Gastrocnemius medialis (tissue), 4 donors: ENCODE data around the gene KANSL3. TPM values are rescaled to one million over a fixed set of nuclear protein-coding genes. Genes with fewer than 3 reads are reported as not detected.

ENCODE experiments used
- ATAC-seq, 2 donors: fragments of 150-250 bp; one replicate each; pipeline ENCODE4 v1.9.1; 2016
- DNase-seq, 2 donors: peaks; one replicate each; pipeline ENCODE4 v3.0.0-alpha.2; 2019
- H3K27ac ChIP-seq, 4 donors: fragments of 200-600 bp; sonication (generic); 1 replicate in 1 of 4; 2 replicates in 3 of 4; pipeline ENCODE4 v1.5.1; 2016 to 2018; ENCODE audit warnings: mild to moderate bottlenecking in 2 of 4, moderate library complexity in 1 of 4
- H3K27me3 ChIP-seq, 3 donors: fragments of 200-600 bp; sonication (generic) in 2 of 3; 1 replicate in 1 of 3; 2 replicates in 2 of 3; pipeline versions ENCODE4 v1.5.1 to v1.6.0; 2016 to 2019; ENCODE audit warnings: mild to moderate bottlenecking in 1 of 3, moderate library complexity in 1 of 3
- H3K36me3 ChIP-seq, 2 donors: fragments of 200-600 bp; sonication (generic) in 1 of 2; one replicate each; pipeline ENCODE4 v1.5.1; 2017 to 2018
- H3K4me1 ChIP-seq, 2 donors: fragments of 200-600 bp; sonication (generic) in 1 of 2; one replicate each; pipeline ENCODE4 v1.5.1; 2016 to 2017; ENCODE audit warnings: mild to moderate bottlenecking in 2 of 2
- H3K4me3 ChIP-seq, 4 donors: fragments of 200-600 bp; sonication (generic) in 3 of 4; 1 replicate in 1 of 4; 2 replicates in 3 of 4; pipeline ENCODE4 v1.5.1; 2016 to 2019; ENCODE audit warnings: mild to moderate bottlenecking in 2 of 4
- H3K9me3 ChIP-seq, 3 donors: fragments of 200-600 bp; sonication (generic) in 2 of 3; 1 replicate in 1 of 3; 2 replicates in 2 of 3; pipeline ENCODE4 v1.5.1; 2016 to 2019
- POLR2A ChIP-seq, 2 donors: fragments of 450-650 bp; IDR thresholded peaks; one replicate each; pipeline ENCODE4 v1.6.1; 2017; ENCODE audit warnings: antibody characterized with exemption in 2 of 2, mild to moderate bottlenecking in 2 of 2, moderate library complexity in 2 of 2
- in situ Hi-C, 4 donors: fragments of 200-750 bp; cut with MboI; loops; one replicate each; pipeline versions ENCODE4 v1.15.0 to v1.8.0; 2017; ENCODE audit warnings: low sequenced_read_pairs in 4 of 4
- intact Hi-C: fragments of 100-400 bp; cut with DNase I; formaldehyde crosslinking; loops from one replicate; pipeline ENCODE4 v1.15.1; 2023; ENCODE audit warnings: low total_unique reads
- total RNA-seq, 4 donors: library from RNA; depleted of rRNA; stranded (reverse); fragments of >200 nt; gene quantifications; one replicate each; pipeline versions ENCODE4 v1.1.0 to v1.2.3, GENCODE V29; 2016
- TF ChIP-seq, protein P1 (sequence below), 5 experiments: fragments of 450-650 bp in 3 of 5; fragments of 200-600 bp in 2 of 5; sonication (generic) in 2 of 5; IDR thresholded peaks in 4 of 5; conservative IDR thresholded peaks in 1 of 5; 1 replicate in 4 of 5; 2 replicates in 1 of 5; pipeline ENCODE4 v1.5.1; 2016 to 2019; ENCODE audit warnings: antibody characterized with exemption in 5 of 5, mild to moderate bottlenecking in 3 of 5, moderate library complexity in 3 of 5

Gene KANSL3
- total RNA-seq, 4 donors from 2014 or later: 49.4 to 76.9 (median 60.4) TPM

DNA sequence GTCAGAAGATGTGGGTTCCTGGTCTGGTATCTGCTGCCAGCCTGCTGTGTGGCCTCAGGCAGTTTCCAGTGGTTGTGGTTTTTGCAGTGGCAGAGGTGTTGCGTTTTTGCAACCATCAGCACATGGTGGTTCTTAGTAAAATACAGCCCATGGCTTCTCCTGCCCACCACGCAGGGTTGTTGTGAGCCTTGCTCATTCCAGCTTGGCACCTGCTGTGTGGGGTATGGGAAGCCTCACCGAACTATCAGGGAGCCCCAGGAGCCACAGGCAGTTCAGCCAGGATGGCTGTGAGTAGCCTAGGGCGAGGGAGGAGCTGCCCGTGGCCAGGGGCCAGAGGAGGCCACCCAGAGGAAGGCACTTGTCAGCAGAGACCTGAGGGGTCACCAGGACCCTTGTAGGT lies 91.8 kb downstream of the KANSL3 start:
- no peak overlapping the region for H3K4me3 ChIP-seq
- peaks cover 26 to 36% of the 10 kb centered on the region in 2 donors for H3K4me1 ChIP-seq
- no peaks in the 10 kb centered on the region for H3K9me3 ChIP-seq
- H3K27me3 ChIP-seq: no peaks in the 10 kb centered on the region
- TF ChIP-seq POLR2A (IDR thresholded peaks at IDR 0.05): no peak
- TF ChIP-seq, protein P1, sequence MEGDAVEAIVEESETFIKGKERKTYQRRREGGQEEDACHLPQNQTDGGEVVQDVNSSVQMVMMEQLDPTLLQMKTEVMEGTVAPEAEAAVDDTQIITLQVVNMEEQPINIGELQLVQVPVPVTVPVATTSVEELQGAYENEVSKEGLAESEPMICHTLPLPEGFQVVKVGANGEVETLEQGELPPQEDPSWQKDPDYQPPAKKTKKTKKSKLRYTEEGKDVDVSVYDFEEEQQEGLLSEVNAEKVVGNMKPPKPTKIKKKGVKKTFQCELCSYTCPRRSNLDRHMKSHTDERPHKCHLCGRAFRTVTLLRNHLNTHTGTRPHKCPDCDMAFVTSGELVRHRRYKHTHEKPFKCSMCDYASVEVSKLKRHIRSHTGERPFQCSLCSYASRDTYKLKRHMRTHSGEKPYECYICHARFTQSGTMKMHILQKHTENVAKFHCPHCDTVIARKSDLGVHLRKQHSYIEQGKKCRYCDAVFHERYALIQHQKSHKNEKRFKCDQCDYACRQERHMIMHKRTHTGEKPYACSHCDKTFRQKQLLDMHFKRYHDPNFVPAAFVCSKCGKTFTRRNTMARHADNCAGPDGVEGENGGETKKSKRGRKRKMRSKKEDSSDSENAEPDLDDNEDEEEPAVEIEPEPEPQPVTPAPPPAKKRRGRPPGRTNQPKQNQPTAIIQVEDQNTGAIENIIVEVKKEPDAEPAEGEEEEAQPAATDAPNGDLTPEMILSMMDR (IDR thresholded peaks at IDR 0.05 in 4 of 5, conservative IDR thresholded peaks at IDR 0.05 in 1 of 5): no peak
- no peak overlapping the region for H3K27ac ChIP-seq
- intact Hi-C loops: loop anchor here (5.0 kb wide), 1 partner anchor 256 kb away; no protein-coding TSS in a partner anchor
- no peak for DNase-seq
- no peak for ATAC-seq
- in situ Hi-C loops: loop anchor here in 1 of 4 donors (25.0 kb wide), 1 partner anchor 1116 kb away; the partner anchor contains the start of genes ACTR1B and C2orf92
- peaks cover 0 to 42% of the 10 kb centered on the region in 2 donors for H3K36me3 ChIP-seq

Other genes with a start within 250 kb of the KANSL3 start
- not detected for gene NEURL3, start 133.0 kb downstream of the KANSL3 start, total RNA-seq
- 100 to 1,000 TPM in 1 of 4 donors, 10 to 100 TPM in 1, 1 to 10 TPM in 2; 6.7 to 126 (median 30.5) TPM for gene ARID5A, start 101.6 kb downstream of the KANSL3 start, total RNA-seq
- not detected for gene FER1L5, start 4.5 kb upstream of the KANSL3 start, total RNA-seq
- gene LMAN2L, start 101.8 kb upstream of the KANSL3 start, total RNA-seq: 10 to 100 TPM in 3 of 4 donors, 1 to 10 TPM in 1; 8.8 to 17.3 (median 16.4) TPM
- 10 to 100 TPM in 2 of 4 donors, 1 to 10 TPM in 2; 5.4 to 20.1 (median 9.1) TPM for gene CNNM4, start 122.6 kb upstream of the KANSL3 start, total RNA-seq
- gene CNNM3, start 178.0 kb upstream of the KANSL3 start, total RNA-seq: 1 to 10 TPM; 3.3 to 9.8 (median 8.6) TPM
- 1,000 to 10,000 TPM in 2 of 4 donors, 100 to 1,000 TPM in 2; 642 to 1,565 (median 923) TPM for gene ANKRD23, start 205.7 kb upstream of the KANSL3 start, total RNA-seq
- 10 to 100 TPM; 25.8 to 50.6 (median 43.8) TPM for gene ANKRD39, start 219.7 kb upstream of the KANSL3 start, total RNA-seq
- 1 to 10 TPM; 3.2 to 8.6 (median 6.5) TPM for gene SEMA4C, start 231.8 kb upstream of the KANSL3 start, total RNA-seq